GM08714 (cell line): ENCODE results near the gene STAB1.
A peak's percentile ranks its signal among the peaks of the same experiment; 100 is the strongest.

Experiments
- H3K4me3 ChIP-seq: fragments of 200-500 bp; sonication (Bioruptor generic); 2 replicates; pipeline ENCODE4 v1.5.1; 2014; ENCODE audit warnings: mild to moderate bottlenecking, low read length, inconsistent platforms
- ZNF274 ChIP-seq: IDR thresholded peaks from 2 replicates; pipeline ENCODE4 v1.6.1; 2012; ENCODE audit warnings: mild to moderate bottlenecking, low read depth, low read length

STAB1 gene

DNA sequence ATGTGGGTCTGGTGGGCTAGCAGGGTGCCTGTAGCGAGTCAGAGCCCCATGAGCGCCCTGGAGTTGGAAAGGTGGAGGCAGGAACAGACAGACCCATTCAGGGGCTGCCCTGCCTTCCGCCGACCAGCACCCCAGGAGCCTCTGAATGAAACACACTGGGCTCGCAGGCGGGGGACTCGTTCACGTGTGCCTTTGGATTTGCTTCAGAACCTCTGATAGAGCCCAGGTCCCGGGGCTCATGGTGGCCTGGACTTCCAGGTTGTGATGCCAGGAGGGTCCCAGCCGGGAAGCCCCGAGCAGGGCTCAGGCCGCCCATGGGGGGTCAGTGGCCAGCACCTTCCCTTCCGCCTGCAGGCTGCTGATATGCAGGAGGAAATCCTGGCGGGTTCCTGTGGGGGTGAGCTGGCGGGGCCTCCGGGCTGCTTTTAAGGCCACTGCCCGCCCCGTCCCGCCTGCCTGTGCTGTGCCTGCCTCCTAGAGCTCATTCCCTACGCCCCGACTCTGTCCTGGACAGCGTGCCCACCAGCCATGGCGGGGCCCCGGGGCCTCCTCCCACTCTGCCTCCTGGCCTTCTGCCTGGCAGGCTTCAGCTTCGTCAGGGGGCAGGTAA lies at the start of gene STAB1:
Gene STAB1 (plus strand): TSS at position 453 of the 610 bp plus-strand sequence. CDS start 76 bp downstream, at position 529.
- no peak for TF ChIP-seq ZNF274
- no peak within 1 kb of the TSS for H3K4me3 ChIP-seq

DNA sequence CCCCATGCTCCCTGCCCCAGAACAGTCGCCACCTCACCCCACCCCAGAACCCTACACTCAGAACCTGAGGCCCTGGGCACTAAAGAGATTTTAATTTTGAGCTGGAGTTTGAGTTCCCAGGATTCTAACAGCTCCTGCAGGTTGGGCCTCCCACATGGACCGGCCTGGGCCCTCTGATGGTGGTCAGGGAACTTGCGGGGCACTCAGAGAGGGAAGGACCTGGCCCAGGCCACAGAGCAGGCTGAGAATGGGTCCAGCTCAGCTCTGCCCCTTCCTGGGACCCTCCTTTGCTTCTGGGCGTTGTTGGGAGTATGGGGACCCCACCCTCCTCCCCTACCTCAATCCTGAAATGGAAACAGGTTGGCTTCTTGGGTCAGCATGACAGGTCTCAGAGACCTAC lies 49.1 kb upstream of the STAB1 start:
- H3K4me3 ChIP-seq, result no peak overlapping the region
- no peak for TF ChIP-seq ZNF274

GRCh38 chr3:52446631-52447511 lies 48.3 kb upstream of the STAB1 start:
- TF ChIP-seq ZNF274, result no peak
- no peak overlapping the region for H3K4me3 ChIP-seq

- no peak overlapping the region for H3K4me3 ChIP-seq
- TF ChIP-seq ZNF274, result no peak
Observed at GRCh38 chr3:52447512-52448355, 47.4 kb upstream of the STAB1 start.

DNA sequence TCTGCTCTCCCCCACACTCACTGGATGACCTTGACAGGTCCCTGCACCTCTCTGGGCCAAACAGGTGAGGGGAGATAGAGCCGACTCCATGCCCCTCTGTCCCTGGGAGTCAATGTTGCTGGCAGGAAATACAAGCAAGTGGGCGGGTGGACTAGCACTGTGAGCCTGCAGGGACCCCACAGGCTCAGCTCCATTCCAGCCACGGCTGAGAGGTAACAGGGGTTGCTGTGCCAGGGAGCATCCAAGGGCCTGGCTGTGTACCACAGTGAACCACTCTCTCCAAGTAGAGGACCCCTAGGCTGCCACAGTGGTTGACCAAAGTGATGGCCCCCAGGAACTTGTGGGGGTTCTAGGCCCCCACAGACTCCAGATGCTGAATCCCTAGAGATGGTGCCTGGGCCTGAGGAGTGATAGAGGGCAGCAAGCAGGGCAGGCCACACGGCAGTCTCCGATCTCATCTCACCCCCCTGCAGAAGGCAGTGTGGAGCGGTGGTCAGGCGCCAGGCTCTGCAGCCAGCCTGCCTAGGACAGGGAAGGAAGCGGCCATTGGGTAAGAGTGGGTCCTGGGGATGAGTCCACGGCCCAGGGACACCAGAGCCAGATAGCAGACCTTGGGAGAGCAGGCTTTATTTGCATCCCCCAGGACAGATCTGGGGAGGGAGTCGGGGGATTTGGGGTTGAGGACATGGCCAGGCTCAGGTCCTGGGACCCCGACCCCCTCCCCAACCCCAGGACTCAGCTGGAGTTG lies 44.5 kb upstream of the STAB1 start:
- no peak for TF ChIP-seq ZNF274

GRCh38 chr3:52451237-52452083 lies 43.7 kb upstream of the STAB1 start:
- H3K4me3 ChIP-seq, result no peak overlapping the region
- no peak for TF ChIP-seq ZNF274

More for the DNA sequence above, 44.5 kb upstream of the STAB1 start:
- no peak overlapping the region for H3K4me3 ChIP-seq

DNA sequence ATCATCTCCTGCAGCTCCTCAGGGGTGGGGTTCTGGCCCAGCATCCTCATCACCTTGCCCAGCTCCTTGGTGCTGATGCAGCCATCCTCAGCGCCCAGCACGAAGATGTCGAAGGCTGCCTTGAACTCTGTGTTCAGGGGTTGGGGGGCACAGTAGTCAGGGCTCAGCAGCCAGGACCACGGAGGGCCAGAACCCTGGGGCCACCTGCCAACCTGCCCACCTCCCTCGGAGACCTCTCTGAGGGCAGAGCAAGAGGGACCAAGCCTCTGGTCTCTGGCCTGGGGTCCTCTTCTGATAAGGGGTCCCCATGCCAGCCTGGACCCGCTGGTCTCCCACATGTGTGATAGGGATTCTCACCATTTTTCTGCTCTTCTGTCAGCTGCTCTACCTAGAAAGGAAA lies 43.0 kb upstream of the STAB1 start:
- TF ChIP-seq ZNF274, result no peak
- no peak overlapping the region for H3K4me3 ChIP-seq

DNA sequence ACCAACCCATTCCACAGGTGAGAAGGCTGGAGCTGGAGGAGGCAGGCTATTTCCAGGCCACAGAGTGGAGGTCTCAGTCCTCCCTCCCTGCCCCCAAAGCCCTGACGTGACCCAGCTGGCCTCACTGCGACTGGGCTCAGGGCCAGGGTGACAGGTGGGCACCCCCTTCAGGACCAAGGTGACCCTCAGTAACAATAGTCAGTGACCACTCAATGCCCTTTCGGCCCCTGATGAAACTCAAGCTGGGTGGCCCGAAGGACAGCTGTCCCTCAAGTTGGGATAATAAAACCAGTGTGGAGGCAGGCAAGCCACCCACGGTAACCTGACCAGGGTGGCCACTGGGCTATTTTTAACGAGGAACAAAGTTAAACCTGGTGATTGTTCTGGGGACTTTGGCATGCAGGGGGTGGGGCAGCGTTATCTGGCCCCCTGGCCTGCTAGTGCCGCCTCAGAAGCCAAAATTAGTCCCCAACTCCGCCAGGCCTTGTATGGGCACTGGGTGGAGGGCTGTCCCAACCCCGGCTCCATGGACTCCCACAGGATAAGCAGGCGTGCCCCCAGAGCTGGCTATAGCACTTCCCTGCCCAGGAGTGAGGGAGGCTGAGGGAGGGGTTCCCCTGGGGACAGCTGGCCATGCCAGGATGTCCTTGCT lies 42.4 kb upstream of the STAB1 start:
- TF ChIP-seq ZNF274, result no peak
- no peak overlapping the region for H3K4me3 ChIP-seq

DNA sequence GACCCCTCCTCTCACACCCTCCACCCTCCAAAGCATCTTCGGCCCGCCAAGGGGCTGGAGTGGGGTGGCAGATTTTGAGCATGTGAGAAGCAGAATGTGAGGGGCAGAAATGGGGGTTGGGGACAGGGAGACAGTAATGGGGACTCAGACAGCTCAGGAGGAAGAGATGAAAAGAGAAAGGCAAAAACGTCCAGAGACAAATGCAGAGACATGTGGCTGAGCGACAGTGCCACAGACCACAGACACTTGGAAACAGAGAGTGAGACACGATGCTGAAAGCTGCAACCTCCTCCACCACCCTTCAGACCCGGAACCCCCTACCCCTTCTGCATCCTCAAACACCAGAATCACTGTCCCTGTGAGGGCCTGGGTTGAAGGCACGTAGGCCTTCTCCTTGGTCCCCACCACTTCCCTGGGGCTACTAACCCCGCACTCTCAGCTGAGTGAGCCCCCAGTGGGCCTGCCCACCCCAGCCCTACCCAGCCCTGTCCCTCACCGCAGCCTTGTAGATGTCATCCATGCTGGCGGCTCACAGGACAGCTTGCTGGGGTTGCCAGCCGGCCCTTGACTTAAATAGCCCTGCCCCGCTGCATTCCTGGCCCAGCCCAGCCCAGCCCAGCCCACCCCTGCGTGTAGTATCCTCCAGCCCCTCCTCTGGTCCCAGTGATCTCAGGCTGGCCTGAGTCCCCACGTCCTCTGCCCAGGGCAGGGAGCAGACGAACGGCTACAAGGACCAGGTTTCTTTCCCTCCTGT lies 41.5 kb upstream of the STAB1 start, which contains the start of gene TNNC1:
Gene TNNC1 (minus strand): TSS at position 546 of the 754 bp plus-strand sequence. CDS start 26 bp downstream, at position 520.
- H3K4me3 ChIP-seq, result peak within 1 kb of the TSS; percentile 87; the same call in 1 of the 2 replicates
- TF ChIP-seq ZNF274, result no peak

DNA sequence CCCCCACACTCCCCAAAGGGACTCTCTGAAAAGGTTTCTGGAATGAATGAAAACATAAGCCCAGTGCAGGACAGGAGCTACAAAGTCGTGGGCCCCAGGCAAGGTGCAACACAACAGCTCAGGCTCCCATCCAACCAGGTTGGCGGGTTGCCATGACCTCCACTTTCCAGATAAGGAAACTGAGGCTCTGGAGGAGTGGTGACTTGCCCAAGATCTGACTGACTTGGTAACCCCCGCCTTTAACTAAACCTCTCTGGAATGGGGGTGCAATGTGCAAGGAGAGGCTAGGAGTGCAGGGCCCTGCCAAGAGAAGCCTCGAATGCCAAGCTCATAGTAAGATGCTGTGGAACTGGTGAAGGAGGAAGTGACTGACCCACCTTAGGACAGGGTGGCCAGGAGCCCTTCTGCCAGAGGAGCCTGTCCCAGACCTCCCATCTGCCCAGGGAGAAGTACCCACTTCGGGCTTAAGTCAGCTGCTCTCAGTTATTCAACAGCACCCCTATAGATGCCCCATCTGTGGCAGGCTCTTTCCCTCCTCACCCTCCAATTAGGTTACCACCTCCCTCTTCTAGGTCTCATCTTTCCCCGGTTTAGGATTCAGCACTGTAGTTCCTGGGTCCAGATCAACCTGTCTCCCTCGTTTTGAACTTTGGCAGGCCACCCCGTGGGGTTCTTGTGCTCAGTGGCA lies 40.7 kb upstream of the STAB1 start:
- H3K4me3 ChIP-seq, result peak overlapping the region; percentile 87; the same call in 1 of the 2 replicates
- no peak for TF ChIP-seq ZNF274

- no peak for TF ChIP-seq ZNF274
- peak overlapping the region; percentile 87 for H3K4me3 ChIP-seq
Observed at GRCh38 chr3:52454938-52455282, 40.2 kb upstream of the STAB1 start.
